Esophagus mucosa (tissue), 1 donor: ENCODE results near the gene NOX3. TPM values are rescaled to one million over a fixed set of nuclear protein-coding genes. Genes with fewer than 3 reads are reported as not detected.
"Not testable (repeated sequence)": the region's sequence is repeated elsewhere in the genome, so short reads cannot be mapped to it uniquely, and the experiment has no call there.

Experiments used
- ATAC-seq: fragments of 200-7000 bp; cut with Tn5 transposase; one replicate; pipeline ENCODE4 v1.9.1; 2020
- total RNA-seq: library from RNA; stranded (reverse); gene quantifications from one replicate; pipeline ENCODE4 v1.2.4, GENCODE V29; 2023
- donor health status: DM: yes; HTN: yes; CAD: no.

NOX3 gene
- total RNA-seq, 1 donor from 2014 or later = not detected

DNA sequence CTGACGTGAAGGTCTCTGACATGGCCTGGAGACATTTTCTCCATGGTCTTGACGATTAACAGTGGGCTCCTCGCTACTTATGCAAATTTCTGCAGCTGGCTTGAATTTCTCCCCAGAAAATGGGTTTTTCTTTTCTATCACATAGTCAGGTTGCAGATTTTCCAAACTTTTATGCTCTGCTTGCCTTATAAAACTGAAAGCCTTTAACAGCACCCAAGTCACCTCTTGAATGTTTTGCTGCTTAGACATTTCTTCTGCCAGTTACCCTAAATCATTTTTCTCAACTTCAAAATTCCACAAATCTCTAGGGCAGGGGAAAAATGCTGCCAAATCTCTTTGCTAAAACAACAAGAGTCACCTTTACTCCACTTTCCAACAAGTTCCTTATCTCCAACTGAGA lies 12.9 kb upstream of the NOX3 start:
- not testable (repeated sequence) for ATAC-seq

DNA sequence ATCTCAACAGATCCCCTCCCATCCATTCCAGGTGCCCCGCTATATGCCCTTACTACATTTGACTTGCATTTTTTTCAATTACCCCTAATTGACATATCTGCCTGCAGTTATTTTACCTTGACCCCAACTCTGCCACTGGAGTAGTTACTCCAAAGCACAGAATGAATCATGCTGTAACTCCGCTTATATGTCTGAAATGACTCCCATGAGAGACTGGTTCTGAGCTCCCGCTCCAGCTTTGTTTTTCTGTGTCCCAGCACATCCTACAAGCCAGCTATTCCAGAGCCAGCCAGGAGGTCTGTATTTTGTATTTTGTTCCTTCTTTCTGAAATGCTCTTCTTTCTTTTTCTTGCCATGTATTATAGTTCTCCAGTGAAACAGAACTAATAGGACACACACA lies 10.9 kb upstream of the NOX3 start:
- no peak for ATAC-seq

DNA sequence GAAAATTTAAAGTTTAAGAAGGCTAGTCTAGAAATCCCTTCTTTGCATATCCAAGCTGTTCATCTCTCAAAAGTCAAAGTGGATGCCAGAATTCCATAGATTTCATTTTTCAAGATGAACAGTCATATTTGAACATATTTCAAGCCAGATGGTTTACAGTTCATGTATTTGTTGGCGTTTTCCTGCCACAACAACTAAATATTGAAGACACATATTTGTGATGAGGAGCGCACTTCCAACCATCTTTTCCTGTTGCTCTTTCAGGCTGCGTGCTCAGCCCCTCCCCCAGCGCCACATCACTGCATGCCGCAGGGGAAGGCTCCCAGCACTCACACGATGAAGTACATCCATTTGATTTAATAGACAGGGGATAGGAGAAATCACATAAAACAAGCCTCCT lies 5.9 kb upstream of the NOX3 start:
- ATAC-seq = no peak

DNA sequence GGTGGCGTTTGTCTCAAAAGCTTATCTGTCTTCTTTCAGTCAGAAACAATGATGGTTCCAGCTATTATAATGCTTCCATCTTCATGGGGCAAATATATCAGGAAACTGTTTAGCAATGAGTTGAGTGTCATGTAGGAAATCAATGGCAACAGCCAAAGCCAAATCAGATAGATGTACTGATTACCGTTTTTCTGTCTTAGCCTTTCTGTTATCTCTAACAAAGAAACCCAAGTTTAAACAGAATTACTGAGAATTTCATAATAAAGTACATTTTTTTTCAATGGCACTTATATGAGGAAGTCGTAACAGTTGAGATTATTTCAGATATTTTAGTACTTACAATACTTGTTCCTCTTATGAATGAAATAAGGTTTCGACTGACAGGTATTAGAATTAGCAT lies 1.2 kb downstream of the NOX3 start:
- ATAC-seq = no peak

DNA sequence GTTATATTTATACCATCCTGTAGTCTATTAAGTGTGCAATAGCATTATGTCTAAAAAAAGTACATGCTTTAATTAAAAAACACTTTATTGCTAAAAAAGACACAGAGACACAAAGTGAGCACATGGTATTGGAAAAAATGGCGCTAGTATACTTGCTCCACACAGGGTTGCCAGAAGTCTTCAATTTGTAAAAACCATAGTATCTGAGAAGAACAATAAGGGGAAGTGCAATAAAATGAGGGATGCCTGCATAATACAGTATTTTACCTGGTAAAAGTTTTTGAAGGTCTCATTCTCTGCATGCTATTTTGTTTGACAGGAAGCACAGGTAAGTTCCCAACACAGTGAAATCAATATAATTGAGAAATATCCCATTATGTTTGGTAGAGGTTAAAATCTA lies 1.6 kb downstream of the NOX3 start:
- ATAC-seq = no peak

DNA sequence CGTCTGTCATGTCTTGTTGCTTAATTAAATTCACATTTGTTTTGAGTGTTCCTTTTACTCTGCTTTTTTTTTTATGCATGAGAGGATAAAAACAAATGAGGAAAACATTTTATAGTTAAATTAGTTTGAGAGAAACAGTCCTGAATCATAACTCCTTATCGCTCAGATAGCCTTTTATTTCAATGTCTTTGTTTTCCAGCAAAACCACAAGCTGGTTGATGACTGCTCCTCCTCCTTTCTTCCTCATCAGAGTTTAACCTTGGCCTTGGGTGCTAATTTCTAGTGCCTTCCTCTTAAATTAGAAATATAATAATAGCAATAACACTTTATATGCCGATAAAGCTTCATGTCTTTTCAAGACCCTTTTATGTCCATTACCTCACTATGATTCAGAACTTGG lies 3.1 kb downstream of the NOX3 start:
- ATAC-seq = no peak

DNA sequence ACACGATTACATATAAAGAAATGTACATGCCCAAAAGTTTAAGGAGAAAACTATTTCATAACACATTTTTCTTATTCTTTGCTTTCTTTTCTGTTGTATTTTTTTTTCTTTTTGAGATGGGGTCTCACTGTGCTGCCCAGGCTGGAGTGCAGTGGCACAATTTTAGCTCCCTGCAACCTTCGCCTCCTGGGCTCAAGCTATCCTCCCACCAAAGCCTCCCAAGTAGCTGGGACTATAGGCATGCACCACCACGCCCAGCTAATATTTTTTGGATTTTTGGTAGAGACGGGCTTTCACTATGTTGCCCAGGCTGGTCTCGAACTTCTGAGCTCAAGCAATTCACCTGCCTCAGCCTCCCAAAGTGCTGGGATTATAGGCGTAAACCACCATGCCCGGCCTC lies 4.1 kb downstream of the NOX3 start:
- not testable (repeated sequence) for ATAC-seq

DNA sequence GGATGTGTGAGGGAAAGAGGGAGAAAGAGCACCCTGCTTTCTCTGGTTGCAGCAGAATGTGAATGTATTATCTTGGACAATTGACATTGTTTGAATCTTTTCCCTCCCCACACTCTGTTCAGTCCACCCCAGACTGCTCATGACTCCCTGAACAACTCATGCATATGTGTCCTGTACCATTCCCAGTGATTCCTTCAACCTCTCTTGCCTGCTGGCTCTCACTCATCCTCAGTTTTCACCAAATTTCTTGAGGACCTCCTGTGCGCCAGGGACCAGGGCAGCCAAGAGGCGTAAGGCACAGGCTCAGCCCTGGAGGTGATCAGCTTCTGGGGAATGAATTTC lies 5.4 kb downstream of the NOX3 start:
- ATAC-seq = no peak

DNA sequence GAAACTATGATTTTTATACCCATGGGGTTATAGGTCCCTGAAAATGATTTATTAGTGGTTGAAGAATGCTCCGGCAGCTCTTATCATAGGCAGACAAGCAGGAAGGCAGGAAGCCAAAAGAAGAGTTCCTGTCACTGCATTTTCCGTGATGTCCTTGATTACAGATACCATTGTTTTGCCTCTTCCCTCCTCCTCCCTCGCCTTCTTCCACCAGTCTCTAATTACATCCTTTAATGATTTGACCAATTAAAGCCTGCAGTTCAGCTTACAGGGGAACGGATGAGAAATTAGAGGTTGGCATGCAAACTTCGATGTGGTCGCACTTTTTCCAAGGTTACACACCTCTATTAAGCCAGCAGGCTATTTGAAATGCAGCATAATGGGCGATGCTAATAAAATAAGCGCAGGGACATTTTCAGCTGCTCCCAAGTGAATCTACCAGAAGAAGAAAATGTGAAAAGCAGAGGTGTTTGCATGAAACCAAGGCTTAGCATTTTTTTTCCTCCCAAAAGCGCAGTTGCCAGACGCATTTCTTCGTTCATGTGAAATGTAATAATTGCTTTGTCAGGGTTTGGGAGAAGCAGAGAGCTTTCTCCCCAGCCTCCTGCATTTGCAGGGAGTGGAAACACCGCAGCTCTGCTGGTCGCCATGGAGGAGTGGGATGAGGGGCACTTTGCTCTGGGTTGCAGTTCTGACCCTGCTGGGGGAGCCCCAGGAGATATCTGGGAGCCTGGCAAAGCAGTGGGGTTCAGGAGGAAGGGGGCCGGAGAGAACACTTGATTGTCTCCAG lies 6.0 kb downstream of the NOX3 start:
- ATAC-seq = no peak

DNA sequence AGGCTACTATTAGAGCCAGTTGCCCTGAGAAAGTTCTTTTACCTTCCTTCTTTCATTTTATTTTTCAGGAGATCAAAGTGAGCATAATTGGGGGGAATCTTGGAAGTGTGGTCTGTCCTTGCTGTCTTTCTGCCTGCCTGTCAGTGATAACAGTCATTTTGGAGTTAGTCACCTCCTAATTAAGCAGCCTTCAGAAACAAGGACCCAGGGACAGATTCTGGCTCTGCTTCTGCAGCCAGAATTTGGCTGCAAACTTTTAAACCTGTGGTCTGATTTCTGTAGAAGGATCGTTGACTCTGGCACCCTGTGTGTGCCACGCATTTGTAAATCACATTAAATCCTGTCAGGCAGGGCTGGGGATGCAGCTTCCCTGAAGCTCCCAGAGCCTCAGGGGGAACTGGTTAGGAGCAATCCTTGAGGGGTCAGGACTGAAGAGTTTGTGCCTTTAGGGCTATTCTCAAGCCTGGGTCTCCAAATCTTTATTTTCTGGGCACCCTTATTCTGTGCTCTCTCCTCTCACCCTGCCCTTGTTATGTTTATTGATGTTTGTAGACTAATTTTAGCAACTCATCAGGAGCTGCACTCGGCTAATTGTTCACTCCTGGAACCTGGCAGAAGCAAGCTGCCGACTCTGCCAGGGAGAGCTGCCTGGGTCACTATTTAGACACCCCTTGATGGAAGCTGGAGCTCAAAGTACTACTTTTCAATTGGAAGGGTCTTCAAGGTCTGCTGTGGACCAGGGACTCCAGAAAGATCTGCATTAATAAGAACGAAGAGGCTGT lies 6.8 kb downstream of the NOX3 start:
- no peak for ATAC-seq

DNA sequence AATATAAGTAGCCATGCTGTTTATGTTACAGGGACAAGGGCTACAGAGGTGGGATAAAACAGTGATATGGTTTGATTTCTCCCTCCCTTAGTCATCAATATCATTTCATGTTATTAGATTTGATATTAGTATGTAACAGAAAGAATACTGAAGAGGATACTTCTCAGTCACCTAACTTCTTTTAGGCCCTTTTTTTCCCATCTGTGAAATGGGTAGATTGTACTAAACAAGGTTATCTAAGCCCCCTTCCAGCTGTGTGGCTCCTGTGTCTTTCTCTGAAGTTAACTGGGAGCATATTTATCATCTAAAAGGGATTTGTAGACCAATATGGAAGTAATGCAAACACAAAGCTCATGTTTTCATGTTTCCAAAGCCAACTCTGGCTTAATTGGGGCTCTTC lies 7.7 kb downstream of the NOX3 start:
- ATAC-seq = no peak

DNA sequence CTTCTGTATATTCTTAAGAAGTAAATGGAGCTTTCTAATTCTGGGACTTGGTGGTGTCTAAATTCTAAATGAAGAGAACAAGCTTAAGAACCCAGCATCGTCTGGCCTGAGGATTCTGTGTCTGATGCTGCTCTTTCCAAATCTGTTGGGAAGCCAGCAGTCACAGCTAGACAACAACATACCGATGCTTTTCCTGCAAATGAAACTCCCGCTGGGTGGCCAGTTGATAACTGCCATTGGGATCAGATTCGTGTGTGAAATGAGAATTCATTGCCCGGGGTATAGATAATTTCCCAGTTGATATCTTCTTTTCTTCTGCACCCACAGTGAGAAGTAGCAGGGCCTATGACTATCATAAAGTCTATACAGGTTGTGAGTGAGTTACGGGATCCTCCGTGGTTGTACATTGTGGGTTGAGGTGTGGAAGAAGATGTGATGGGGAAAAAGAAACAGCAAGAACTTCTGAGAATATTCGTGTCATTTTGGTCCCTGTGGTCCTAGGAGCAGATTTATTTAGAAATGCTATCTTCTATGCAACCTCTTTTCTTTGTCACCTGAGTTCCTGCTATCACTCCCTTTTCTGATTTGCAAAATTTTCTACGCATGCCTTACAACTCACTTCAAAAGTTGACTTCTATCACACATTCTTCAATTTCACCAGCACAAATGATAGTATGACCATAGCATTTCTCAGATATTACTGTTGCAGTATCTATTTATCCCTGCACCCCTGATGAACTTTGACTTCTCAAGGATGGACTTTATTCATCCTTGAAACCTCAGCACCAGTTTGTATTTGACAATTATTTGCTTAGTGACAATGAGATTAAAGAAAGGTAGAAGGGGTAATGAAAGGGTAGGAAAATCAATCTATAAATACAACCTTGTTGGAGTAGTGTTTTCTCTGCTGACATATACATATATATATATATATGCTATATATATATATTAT lies 10.4 kb downstream of the NOX3 start:
- no peak for ATAC-seq

DNA sequence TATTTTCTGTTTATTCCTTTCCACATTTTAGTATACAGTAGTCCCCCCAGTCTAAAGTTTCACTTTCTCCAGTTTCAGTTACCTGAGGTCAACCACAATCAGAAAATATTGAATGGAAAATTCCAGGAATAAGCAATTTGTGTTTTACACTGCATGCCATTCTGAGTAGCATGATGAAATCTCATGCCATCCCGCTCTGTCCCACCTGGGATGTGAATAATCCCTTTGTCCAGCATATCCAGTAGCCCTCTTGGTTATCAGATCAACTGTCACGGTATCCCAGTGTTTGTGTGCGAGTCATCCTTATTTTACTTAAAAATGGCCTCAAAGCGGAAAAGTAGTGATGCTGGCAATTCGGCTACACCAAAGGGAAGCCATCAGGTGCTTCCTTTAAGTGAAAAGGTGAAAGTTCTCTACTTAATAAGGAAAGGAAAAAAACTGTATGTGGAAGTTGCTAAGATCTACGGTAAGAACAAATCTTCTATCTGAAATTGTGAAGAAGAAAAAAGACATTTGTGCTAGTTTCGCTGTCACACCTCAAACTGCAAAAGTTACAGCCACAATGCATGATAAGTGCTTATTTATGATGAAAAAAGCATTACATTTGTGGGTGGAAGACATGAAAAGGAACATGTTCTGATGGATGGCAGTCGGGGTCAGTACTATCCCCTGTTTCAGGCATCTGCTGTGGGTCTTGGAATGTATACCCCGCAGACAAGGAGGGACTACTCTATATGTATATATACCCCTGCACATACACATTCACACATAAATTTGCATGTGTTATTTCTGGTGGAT lies 11.3 kb downstream of the NOX3 start:
- no peak for ATAC-seq

DNA sequence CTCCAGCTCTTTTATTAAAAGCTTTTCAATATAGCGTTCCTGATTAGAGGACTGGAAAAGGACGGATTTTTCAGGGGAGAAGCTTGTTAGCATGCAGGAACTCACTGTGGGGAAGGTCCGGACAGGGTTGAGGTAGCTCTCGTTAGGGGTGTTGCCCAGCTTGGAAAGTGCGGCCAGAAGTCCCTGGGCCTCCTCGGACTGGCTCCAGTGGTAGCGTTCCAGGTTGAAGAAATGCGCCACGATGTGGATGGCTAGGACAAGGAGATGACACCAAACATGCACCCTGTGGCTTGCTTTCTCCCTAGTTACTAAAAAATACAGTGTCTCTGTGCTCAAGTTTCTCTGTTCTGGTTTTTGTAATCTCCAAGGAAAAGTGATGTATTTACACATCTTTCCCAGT lies 12.5 kb downstream of the NOX3 start:
- no peak for ATAC-seq

DNA sequence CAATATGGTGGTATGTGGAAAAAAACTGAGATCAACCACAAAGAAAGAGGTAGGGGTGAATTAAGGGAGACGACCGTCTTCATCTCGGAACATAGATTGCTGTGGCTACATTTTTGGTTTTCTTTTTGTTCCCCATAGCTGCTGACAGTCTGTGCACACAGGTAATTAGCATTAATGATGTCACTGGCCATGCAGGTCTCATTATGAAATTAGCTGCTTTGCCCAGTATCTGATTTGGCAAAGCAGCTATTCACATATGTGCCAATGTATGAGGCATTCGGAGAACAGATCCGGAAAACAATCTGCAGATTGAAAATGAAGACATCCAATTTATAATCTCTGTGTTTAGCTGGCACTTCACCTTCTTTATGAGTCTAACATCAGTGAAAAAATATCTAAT lies 13.1 kb downstream of the NOX3 start:
- no peak for ATAC-seq

DNA sequence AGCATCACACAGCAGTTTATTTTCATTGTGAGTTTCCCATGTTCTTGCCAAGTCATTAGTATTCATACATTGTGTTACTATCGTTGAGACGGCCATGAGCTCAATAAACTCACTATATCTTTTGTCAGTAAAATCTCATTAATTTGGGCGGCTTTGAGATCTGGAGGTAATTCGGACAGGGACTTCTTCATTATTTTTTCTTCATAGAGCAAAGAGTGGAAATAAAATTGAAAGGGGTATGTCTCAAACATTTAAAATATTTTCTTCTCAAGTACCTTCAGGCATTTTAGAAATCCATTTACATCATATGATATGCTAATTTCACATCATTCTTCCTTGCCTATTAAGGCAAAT lies 14.6 kb downstream of the NOX3 start:
- no peak for ATAC-seq

DNA sequence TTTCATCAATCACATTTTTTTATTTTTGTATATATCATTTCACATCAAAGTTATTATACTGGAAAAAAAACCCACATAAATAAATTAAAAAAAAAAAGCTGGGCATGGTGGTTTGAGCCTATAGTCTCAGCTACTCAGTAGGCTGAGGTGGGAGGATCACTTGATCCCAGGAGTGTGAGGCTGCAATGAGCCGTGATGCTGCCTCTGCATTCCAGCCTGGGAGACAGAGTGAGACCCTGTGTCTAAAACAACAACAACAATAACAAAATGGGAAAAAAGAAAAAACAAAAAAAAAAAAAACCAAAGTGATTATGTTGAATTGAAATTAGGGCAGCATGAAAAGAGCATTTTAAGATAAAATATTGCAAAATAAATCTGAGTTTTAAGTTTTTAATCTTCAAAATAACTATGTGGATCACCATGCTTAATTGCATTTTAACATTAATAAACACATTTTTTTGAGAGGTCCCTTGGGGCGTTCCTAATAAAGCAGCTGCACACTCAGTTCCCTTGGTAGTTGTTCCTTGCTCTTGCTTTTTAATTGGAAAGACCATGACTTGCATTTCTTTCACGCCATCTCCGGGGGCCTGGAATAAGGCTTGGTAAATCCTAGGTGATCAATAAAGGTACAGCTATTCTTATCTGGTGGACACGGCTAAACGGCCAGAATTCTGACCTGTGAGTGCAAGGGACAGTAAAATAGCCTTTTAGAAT lies 15.1 kb downstream of the NOX3 start:
- ATAC-seq = no peak

DNA sequence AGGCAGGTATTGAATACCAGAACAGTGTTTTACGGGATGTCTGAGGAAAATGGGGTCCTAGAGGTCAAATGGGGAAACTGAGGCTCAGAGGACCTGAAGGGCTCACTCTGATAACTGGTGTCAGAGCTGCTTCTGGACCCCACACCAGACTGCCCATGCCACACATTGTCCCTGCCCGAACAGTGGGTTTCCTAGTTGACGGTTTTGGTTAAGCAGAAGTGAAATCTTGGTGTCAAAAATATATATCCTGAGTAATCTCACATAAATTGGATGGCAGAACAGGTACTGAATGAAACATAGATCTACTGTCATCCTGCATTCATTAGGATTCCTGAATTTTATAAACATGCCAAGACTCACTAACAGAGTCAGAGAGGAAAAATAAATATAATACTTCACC lies 16.3 kb downstream of the NOX3 start:
- no peak for ATAC-seq

DNA sequence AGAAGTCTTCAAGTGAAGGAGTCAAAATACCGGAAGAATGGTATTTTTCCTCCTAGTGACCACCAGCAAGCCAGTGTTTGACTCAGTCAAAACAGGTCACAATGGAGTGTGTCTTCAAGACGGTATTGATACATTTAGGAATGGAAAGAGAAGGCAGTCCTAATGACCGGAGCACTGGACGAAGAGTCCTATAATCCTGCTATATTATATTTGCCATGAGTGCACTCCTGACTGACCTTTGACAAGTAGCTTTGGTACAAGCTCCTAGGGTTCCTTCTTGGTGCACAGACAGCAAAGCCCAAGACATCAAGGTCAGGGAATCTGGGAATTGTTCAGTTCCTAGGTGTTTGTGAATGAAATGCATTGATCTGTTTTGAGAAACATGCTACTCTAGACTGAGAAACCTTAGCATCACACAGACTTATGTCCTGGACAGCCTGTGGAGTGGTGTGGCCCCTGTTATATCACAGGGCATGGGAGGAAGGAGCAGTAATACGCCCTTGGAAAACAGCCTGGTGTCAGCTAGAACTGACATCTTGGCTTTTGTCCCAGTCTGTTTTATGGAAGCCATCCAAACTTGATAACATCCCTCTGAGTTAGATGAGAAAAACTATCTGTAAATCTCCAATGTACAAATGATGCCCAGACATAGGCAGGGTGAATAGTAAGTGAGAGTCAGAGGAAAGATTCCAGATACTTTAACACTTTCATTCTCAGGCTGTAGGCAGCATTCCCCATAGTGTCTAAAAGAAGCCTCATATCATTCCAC lies 18.5 kb downstream of the NOX3 start:
- ATAC-seq = no peak

DNA sequence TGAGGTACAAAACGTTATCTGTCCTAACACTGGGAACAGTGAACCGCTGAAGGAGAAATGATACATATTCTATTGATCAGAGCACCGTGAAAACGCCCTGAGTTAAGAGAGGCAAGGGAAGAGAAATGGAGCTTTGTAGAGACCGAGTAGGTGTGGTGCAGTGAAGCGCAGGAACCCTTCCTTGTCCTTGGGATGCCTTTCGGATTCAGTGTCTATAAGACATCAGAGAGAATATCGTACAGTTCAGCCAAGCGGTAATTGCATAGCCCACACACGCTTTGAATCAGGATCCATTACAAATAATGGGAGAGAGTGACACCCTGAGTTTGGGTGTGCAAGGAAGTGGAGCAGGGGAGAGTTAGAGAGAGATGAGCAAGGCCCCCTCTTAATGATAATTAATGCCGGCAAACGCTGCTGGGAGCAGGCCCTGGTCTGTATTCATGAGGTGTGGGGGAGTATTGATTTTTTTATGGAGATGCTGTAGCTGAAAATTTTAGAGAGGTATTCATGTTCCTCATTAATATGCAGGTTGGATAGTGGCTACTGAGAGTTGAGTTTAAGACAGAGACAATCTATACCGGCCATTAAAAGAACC lies 20.7 kb downstream of the NOX3 start:
- ATAC-seq = no peak

DNA sequence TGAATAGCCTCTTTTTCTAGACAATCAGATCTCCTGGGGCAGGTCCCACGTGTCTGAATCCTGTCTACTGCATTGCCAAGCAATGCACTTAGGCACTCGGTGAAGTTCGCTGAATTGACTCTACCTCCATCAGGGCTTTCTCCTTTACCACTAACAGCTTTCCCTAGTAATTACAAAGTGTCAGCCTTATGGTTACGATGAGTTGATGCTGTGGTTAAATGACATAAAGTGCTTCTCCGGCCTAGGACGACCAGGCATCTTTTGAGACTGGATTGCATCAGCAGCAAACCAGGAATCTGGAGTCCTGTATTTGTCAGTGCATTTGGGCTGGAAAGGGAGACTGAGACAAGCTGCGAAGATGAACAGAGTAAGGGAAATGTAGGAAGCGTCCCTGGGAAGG lies 21.5 kb downstream of the NOX3 start:
- no peak for ATAC-seq
